Keratinocyte (primary cell): ENCODE data around the gene MYT1.

Source experiments
- CTCF ChIP-seq, 3 experiments: IDR thresholded peaks in 1 of 3; conservative IDR thresholded peaks in 1 of 3; optimal IDR thresholded peaks in 1 of 3; 2 replicates in 2 of 3; 3 replicates in 1 of 3; pipeline versions ENCODE3 to v1.5.1; 2011; ENCODE audit warnings: low read length in 3 of 3, mild to moderate bottlenecking in 3 of 3, moderate library complexity in 2 of 3, control low read depth in 1 of 3, inconsistent platforms in 1 of 3; ENCODE audit not compliant: insufficient read depth in 2 of 3; ENCODE audit errors: extremely low read depth in 1 of 3
- EZH2 ChIP-seq: IDR thresholded peaks from one replicate; pipeline ENCODE4 v1.6.1; 2012; ENCODE audit warnings: inconsistent platforms, mild to moderate bottlenecking, low read length, moderate library complexity

GRCh38 chr20:64258071-64258823 lies 94.0 kb downstream of the MYT1 start:
- TF ChIP-seq CTCF (optimal IDR thresholded peaks at IDR 0.05 in 1 of 3, IDR thresholded peaks at IDR 0.05 in 1 of 3, conservative IDR thresholded peaks at IDR 0.05 in 1 of 3; ENCODE audit: extremely low read depth in 1 of 3, insufficient read depth in 2 of 3, low read length in 3 of 3) (no peak), EZH2 (no peak)
